ENCODE data around the gene ZIC4.

GRCh38 chr3:147407498-147408187 is 1.3 kb upstream of the ZIC4 start:
- TF ChIP-seq CTCF (IDR thresholded peaks at IDR 0.05): no peak
- TF ChIP-seq EP300 (IDR thresholded peaks at IDR 0.05): no peak
- no peak for TF ChIP-seq POLR2A (IDR thresholded peaks at IDR 0.05)
- TF ChIP-seq POLR2AphosphoS5 (IDR thresholded peaks at IDR 0.05): no peak
